Smooth muscle cell of the coronary artery (primary cell): ENCODE measurements around the gene HDX. TPM values are rescaled to one million over a fixed set of nuclear protein-coding genes. Genes with fewer than 3 reads are reported as not detected.

Experiments
- total RNA-seq: library from RNA; depleted of rRNA; stranded (reverse); fragments of >200 nt; gene quantifications from 2 replicates; pipeline ENCODE4 v1.2.3, GENCODE V29; 2014; ENCODE audit warnings: low replicate concordance

HDX gene, protein sequence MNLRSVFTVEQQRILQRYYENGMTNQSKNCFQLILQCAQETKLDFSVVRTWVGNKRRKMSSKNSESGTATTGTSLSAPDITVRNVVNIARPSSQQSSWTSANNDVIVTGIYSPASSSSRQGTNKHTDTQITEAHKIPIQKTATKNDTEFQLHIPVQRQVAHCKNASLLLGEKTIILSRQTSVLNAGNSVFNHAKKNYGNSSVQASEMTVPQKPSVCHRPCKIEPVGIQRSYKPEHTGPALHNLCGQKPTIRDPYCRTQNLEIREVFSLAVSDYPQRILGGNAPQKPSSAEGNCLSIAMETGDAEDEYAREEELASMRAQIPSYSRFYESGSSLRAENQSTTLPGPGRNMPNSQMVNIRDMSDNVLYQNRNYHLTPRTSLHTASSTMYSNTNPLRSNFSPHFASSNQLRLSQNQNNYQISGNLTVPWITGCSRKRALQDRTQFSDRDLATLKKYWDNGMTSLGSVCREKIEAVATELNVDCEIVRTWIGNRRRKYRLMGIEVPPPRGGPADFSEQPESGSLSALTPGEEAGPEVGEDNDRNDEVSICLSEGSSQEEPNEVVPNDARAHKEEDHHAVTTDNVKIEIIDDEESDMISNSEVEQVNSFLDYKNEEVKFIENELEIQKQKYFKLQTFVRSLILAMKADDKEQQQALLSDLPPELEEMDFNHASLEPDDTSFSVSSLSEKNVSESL
- total RNA-seq, result 2.0 and 2.9 TPM in 2 replicates

DNA sequence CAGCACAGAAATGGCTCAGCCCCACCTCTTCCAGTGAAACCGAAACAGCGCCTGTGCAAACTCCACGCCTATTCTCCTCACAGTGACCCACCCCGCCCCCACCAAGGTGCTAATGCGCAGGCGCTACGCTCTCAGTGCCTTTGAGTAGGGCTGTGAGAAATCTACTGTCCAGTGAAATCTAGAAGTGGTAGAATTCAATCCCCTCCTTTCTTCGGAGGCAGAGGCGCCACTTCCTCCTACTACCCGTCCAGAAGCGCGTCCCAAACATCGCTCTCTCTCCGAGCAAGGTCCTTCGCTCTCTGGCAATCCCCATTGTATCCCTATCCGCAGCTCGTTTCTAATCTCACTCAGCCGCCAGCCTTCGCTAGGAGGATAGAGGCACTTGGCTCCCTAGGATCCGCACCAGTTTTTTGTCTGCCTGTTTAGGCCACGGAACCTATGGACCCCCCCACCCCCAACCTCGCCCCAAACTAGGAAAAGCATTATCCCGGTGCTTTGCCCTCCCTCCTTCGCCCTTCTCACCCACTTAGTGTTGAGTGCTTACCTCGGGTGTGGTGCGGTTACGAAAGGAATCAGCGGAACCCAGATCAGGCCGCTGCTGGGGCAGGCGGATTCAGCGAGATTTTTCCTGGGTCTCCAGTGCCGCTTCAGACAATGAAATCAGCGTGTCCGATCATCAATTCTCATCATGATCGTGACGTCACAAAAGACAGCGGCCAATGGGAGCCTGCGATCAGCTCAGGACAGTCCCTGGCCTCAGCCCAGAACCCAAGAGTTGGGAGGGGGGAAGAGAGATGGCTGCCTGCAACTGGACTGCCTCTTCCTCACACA is at the start of gene HDX:
HDX (minus strand) TSS at position 656 of the 831 bp plus-strand sequence. CDS start 27,056 bp downstream, outside the sequence.

